HepG2 (cell line): ENCODE data around the gene SRSF4. TPM values are rescaled to one million over a fixed set of nuclear protein-coding genes. Genes with fewer than 3 reads are reported as not detected.

Experiments
- GATAD2A ChIP-seq: IDR thresholded peaks from 2 replicates; pipeline ENCODE4 v1.6.1; 2016
- IRX3 ChIP-seq: sonication (generic); formaldehyde crosslinking; IDR thresholded peaks from 2 replicates; pipeline ENCODE4 v1.8.1; 2023; ENCODE audit warnings: mild to moderate bottlenecking, low read depth, missing genetic modification reagents, borderline replicate concordance
- KLF12 ChIP-seq: sonication (generic); formaldehyde crosslinking; IDR thresholded peaks from 2 replicates; pipeline ENCODE4 v1.4.0; 2020; ENCODE audit warnings: missing genetic modification reagents, borderline replicate concordance
- MEF2D ChIP-seq: sonication (generic); formaldehyde crosslinking; IDR thresholded peaks from 2 replicates; pipeline ENCODE4 v1.5.1; 2020; ENCODE audit warnings: mild to moderate bottlenecking, missing genetic modification reagents
- MTF1 ChIP-seq: sonication (generic); formaldehyde crosslinking; IDR thresholded peaks from 2 replicates; pipeline ENCODE4 v1.5.0; 2020; ENCODE audit warnings: missing genetic modification reagents
- MXI1 ChIP-seq: IDR thresholded peaks from 3 replicates; pipeline ENCODE4 v1.6.1; 2012; ENCODE audit warnings: low read depth, low read length, inconsistent platforms, borderline replicate concordance
- PAWR ChIP-seq: sonication (generic); formaldehyde crosslinking; IDR thresholded peaks from 2 replicates; pipeline ENCODE4 v1.4.0; 2020; ENCODE audit warnings: missing genetic modification reagents, mild to moderate bottlenecking, borderline replicate concordance
- SMARCE1 ChIP-seq: fragments of 450-650 bp; IDR thresholded peaks from 2 replicates; pipeline ENCODE4 v1.6.1; 2017; ENCODE audit warnings: borderline replicate concordance
- SMC3 ChIP-seq: IDR thresholded peaks from 2 replicates; pipeline ENCODE4 v1.6.1; 2011; ENCODE audit warnings: low read length, improper control_type of control experiment
- ZBTB21 ChIP-seq: sonication (generic); formaldehyde crosslinking; IDR thresholded peaks from 2 replicates; pipeline ENCODE4 v1.4.0; 2020; ENCODE audit warnings: missing genetic modification reagents
- ZNF224 ChIP-seq: sonication (generic); formaldehyde crosslinking; IDR thresholded peaks from 2 replicates; pipeline ENCODE4 v1.5.0; 2020; ENCODE audit warnings: mild to moderate bottlenecking, missing genetic modification reagents
- ZNF546 ChIP-seq: sonication (generic); formaldehyde crosslinking; conservative IDR thresholded peaks from 2 replicates; pipeline ENCODE4 v1.8.1; 2023; ENCODE audit warnings: mild to moderate bottlenecking, missing genetic modification reagents
- ZNF652 ChIP-seq: IDR thresholded peaks from 2 replicates; pipeline ENCODE4 v1.6.1; 2016; ENCODE audit warnings: low read depth, borderline replicate concordance
- polyA plus RNA-seq, 8 experiments: library from polyadenylated mRNA; depleted of rRNA in 3 of 8; stranded (reverse) in 7 of 8; unstranded in 1 of 8; fragments of >200 nt; fragmentation: Illumina TruSeq in 4 of 8; extraction: Trizol in 4 of 8; gene quantifications; 2 replicates each; pipeline versions ENCODE4 v1.2.1 to v1.2.3, GENCODE V29; 2011 to 2016; ENCODE audit warnings: low read depth in 4 of 8, missing spikeins in 1 of 8, mixed read lengths in 1 of 8; ENCODE audit not compliant: insufficient read depth in 1 of 8
- total RNA-seq, 5 experiments: library from RNA; depleted of rRNA; stranded (reverse); fragments of >200 nt; fragmentation: Illumina TruSeq; extraction: Trizol; gene quantifications; 2 replicates each; pipeline ENCODE4 v1.2.3, GENCODE V29; 2016; ENCODE audit warnings: low read depth in 1 of 5
- TF ChIP-seq, protein P1 (sequence below): sonication (generic); formaldehyde crosslinking; IDR thresholded peaks from 2 replicates; pipeline ENCODE4 v1.4.0; 2020; ENCODE audit warnings: missing genetic modification reagents, borderline replicate concordance
- TF ChIP-seq, protein P2 (sequence below), 2 experiments: sonication (generic) in 1 of 2; formaldehyde crosslinking in 1 of 2; IDR thresholded peaks; 2 replicates each; pipeline versions ENCODE4 v1.5.1 to v1.6.1; 2011 to 2020; ENCODE audit warnings: borderline replicate concordance in 1 of 2, low read depth in 1 of 2, low read length in 1 of 2, mild to moderate bottlenecking in 1 of 2, missing genetic modification reagents in 1 of 2, moderate library complexity in 1 of 2
- TF ChIP-seq, protein P3 (sequence below): sonication (generic); formaldehyde crosslinking; IDR thresholded peaks from 2 replicates; pipeline ENCODE4 v1.4.0; 2020; ENCODE audit warnings: missing genetic modification reagents

SRSF4 gene
- total and polyA plus RNA-seq, 2 of the 13 experiments (the other 11 are each of a cell fraction or from before 2014, with no cell fraction given) = 37.7 to 50.9 TPM

DNA sequence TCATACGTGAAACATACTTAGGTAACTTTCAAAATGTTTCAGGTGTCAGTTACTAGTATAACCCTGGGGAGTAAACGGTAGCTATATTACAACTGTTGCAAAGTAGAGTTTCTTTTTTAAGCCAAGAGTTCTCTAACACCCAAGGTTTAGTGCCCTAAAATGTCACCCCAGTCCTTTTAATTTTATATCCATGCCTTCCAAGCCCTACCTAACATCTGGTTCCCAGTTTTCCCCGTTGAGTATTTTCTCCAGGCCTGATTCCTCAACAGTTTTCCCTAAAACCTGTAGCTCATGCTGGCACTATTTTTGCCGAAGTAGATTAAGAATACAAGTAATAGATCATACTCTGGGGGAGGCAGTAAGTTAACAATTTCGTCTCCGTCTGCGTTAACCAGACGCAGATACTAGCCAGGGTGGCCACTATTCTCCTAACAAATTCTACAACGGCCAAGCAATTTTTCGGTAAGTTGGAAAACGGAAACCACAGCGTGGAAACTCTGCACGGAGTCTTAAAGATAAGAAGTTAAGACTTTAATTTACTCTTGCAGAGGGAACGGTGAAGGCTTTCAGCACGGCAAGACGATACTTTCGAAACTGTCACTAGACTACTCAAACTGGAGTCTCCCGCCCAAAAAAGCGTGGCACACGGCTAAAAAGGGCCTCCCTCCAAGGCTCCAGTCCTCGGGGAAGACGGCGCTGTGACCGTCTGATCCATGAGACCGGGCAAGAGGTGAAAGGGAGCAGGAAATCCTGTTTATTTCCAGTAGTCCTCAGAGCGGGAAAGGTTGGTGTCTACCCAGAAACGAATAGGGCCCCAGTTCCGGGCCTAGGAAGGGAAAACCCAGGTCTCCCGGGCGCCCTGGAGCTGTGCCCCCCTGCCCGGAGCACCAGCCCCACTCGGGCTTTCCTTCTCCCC lies 945 bp downstream of the SRSF4 start (continued):
- TF ChIP-seq SMC3 (no peak), GATAD2A (CRISPR knock-in tag) (0 out of 2 replicates have a peak, but pooled peaks have one; percentile 13), IRX3 (CRISPR knock-in tag) (0 out of 2 replicates have a peak, but pooled peaks have one; percentile 2), MEF2D (CRISPR knock-in tag) (0 out of 2 replicates have a peak, but pooled peaks have one; percentile 4), ZNF652 (CRISPR knock-in tag) (peak; percentile 29; the same call in 1 of the 2 replicates), SMARCE1 (no peak), ZBTB21 (0 out of 2 replicates have a peak, but pooled peaks have one; percentile 7), KLF12 (CRISPR knock-in tag) (no peak), MXI1 (peak; percentile 15; the same call in 1 of the 3 replicates), ZNF546 (CRISPR knock-in tag) (0 out of 2 replicates have a peak, but pooled peaks have one; percentile 19), ZNF224 (CRISPR knock-in tag) (0 out of 2 replicates have a peak, but pooled peaks have one; percentile 58), MTF1 (CRISPR knock-in tag) (0 out of 2 replicates have a peak, but pooled peaks have one; percentile 63), PAWR (CRISPR knock-in tag) (0 out of 2 replicates have a peak, but pooled peaks have one; percentile 28)
- TF ChIP-seq, protein P1, sequence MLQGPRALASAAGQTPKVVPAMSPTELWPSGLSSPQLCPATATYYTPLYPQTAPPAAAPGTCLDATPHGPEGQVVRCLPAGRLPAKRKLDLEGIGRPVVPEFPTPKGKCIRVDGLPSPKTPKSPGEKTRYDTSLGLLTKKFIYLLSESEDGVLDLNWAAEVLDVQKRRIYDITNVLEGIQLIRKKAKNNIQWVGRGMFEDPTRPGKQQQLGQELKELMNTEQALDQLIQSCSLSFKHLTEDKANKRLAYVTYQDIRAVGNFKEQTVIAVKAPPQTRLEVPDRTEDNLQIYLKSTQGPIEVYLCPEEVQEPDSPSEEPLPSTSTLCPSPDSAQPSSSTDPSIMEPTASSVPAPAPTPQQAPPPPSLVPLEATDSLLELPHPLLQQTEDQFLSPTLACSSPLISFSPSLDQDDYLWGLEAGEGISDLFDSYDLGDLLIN = 0 out of 2 replicates have a peak, but pooled peaks have one; percentile 22
- TF ChIP-seq, protein P2, sequence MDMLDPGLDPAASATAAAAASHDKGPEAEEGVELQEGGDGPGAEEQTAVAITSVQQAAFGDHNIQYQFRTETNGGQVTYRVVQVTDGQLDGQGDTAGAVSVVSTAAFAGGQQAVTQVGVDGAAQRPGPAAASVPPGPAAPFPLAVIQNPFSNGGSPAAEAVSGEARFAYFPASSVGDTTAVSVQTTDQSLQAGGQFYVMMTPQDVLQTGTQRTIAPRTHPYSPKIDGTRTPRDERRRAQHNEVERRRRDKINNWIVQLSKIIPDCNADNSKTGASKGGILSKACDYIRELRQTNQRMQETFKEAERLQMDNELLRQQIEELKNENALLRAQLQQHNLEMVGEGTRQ (IDR thresholded peaks at IDR 0.05; ENCODE audit: low read depth, low read length) = no peak
- TF ChIP-seq, protein P2 (CRISPR knock-in tag; IDR thresholded peaks at IDR 0.05; ENCODE audit: borderline replicate concordance) = peak; percentile 6; the same call in 1 of the 2 replicates
- TF ChIP-seq, protein P3, sequence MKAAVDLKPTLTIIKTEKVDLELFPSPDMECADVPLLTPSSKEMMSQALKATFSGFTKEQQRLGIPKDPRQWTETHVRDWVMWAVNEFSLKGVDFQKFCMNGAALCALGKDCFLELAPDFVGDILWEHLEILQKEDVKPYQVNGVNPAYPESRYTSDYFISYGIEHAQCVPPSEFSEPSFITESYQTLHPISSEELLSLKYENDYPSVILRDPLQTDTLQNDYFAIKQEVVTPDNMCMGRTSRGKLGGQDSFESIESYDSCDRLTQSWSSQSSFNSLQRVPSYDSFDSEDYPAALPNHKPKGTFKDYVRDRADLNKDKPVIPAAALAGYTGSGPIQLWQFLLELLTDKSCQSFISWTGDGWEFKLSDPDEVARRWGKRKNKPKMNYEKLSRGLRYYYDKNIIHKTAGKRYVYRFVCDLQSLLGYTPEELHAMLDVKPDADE (CRISPR knock-in tag) = peak; percentile 15; the same call in 1 of the 2 replicates
